ENCODE data around the gene CAB39. TPM values are rescaled to one million over a fixed set of nuclear protein-coding genes. Genes with fewer than 3 reads are reported as not detected.

CAB39 gene
- polyA plus RNA-seq, 1 donor (not counting 4 experiments of a cell fraction or from before 2014, with no cell fraction given), result 120 TPM

GRCh38 chr2:230846360-230846759 lies 133.7 kb downstream of the CAB39 start:
- Histone ChIP-seq H3K9me3 (ENCODE audit: control insufficient read depth, low read depth, low read length) (no peaks in the 10 kb centered on the region), H3K9me1 (ENCODE audit: control insufficient read depth, extremely low read depth, insufficient read depth, low read length) (no peaks in the 10 kb centered on the region), H3K4me2 (ENCODE audit: control insufficient read depth, extremely low read depth, insufficient read depth, low read depth, low read length) (no peak overlapping the region), H4K20me1 (ENCODE audit: control insufficient read depth, extremely low read depth, insufficient read depth, low read length) (no peaks in the 10 kb centered on the region), H2AFZ (ENCODE audit: control insufficient read depth, low read length) (no peak overlapping the region), H3K9ac (ENCODE audit: control insufficient read depth, extremely low read depth, insufficient read depth, low read length) (no peak overlapping the region), H3K36me3 (ENCODE audit: control insufficient read depth in 2 of 2, extremely low read depth in 1 of 2, insufficient read depth in 2 of 2, low read length in 2 of 2) (no peaks in the 10 kb centered on the region), H3K79me2 (ENCODE audit: control insufficient read depth, insufficient read depth, low read length) (no peaks in the 10 kb centered on the region), H3K4me1 (ENCODE audit: control insufficient read depth, extremely low read depth, insufficient read depth, low read length) (no peaks in the 10 kb centered on the region), H3K27me3 (ENCODE audit: control insufficient read depth, extremely low read depth, insufficient read depth, low read length) (peaks cover 6% of the 10 kb centered on the region), H3K4me3 (ENCODE audit: control insufficient read depth in 2 of 3, extremely low read depth in 1 of 3, insufficient read depth in 2 of 3, low read depth in 1 of 3, low read length in 3 of 3) (no peak overlapping the region), H3K27ac (ENCODE audit: control insufficient read depth, insufficient read depth, low read length) (no peak overlapping the region)
- FAIRE-seq (no peak), DNase-seq (ENCODE audit: low read depth, low spot score) (no peak)
- dilution Hi-C loops (cut with MboI; ENCODE audit: extremely low pct_ligation_motif_present, low sequenced_read_pairs), result no loop called here
- TF ChIP-seq CTCF (optimal IDR thresholded peaks at IDR 0.05 in 1 of 3, IDR thresholded peaks at IDR 0.05 in 1 of 3, conservative IDR thresholded peaks at IDR 0.05 in 1 of 3; ENCODE audit: extremely low read depth in 1 of 3, insufficient read depth in 2 of 3, low read length in 3 of 3), result no peak
- TF ChIP-seq EZH2 (IDR thresholded peaks at IDR 0.05; ENCODE audit: low read length), result no peak

GRCh38 chr2:230847883-230848388 lies 135.3 kb downstream of the CAB39 start:
- DNase-seq (ENCODE audit: low read depth, low spot score) (peak; percentile 13), FAIRE-seq (no peak)
- Histone ChIP-seq H3K9me3 (ENCODE audit: control insufficient read depth, low read depth, low read length) (no peaks in the 10 kb centered on the region), H4K20me1 (ENCODE audit: control insufficient read depth, extremely low read depth, insufficient read depth, low read length) (no peaks in the 10 kb centered on the region), H2AFZ (ENCODE audit: control insufficient read depth, low read length) (no peak overlapping the region), H3K27ac (ENCODE audit: control insufficient read depth, insufficient read depth, low read length) (no peak overlapping the region), H3K27me3 (ENCODE audit: control insufficient read depth, extremely low read depth, insufficient read depth, low read length) (peaks cover 6% of the 10 kb centered on the region), H3K4me3 (ENCODE audit: control insufficient read depth in 2 of 3, extremely low read depth in 1 of 3, insufficient read depth in 2 of 3, low read depth in 1 of 3, low read length in 3 of 3) (no peak overlapping the region), H3K36me3 (ENCODE audit: control insufficient read depth in 2 of 2, extremely low read depth in 1 of 2, insufficient read depth in 2 of 2, low read length in 2 of 2) (no peaks in the 10 kb centered on the region), H3K79me2 (ENCODE audit: control insufficient read depth, insufficient read depth, low read length) (no peaks in the 10 kb centered on the region), H3K4me2 (ENCODE audit: control insufficient read depth, extremely low read depth, insufficient read depth, low read depth, low read length) (peak overlapping the region; percentile 35), H3K4me1 (ENCODE audit: control insufficient read depth, extremely low read depth, insufficient read depth, low read length) (no peaks in the 10 kb centered on the region), H3K9me1 (ENCODE audit: control insufficient read depth, extremely low read depth, insufficient read depth, low read length) (no peaks in the 10 kb centered on the region), H3K9ac (ENCODE audit: control insufficient read depth, extremely low read depth, insufficient read depth, low read length) (no peak overlapping the region)
- dilution Hi-C loops (cut with MboI; ENCODE audit: extremely low pct_ligation_motif_present, low sequenced_read_pairs), result no loop called here
- TF ChIP-seq CTCF (optimal IDR thresholded peaks at IDR 0.05 in 1 of 3, IDR thresholded peaks at IDR 0.05 in 1 of 3, conservative IDR thresholded peaks at IDR 0.05 in 1 of 3; ENCODE audit: extremely low read depth in 1 of 3, insufficient read depth in 2 of 3, low read length in 3 of 3) (peak; percentile 62 to 96 (median 62)), EZH2 (IDR thresholded peaks at IDR 0.05; ENCODE audit: low read length) (no peak)

Data from keratinocyte (primary cell).